GM18508 (cell line): ENCODE results near the gene ZBTB7B.

Experiments
- ATAC-seq: cut with Tn5 transposase; IDR thresholded peaks from one replicate; pipeline ENCODE4 v1.9.1; 2021; ENCODE audit warnings: moderate number of reproducible peaks; ENCODE audit not compliant: insufficient read depth, unreplicated experiment

Gene ZBTB7B

DNA sequence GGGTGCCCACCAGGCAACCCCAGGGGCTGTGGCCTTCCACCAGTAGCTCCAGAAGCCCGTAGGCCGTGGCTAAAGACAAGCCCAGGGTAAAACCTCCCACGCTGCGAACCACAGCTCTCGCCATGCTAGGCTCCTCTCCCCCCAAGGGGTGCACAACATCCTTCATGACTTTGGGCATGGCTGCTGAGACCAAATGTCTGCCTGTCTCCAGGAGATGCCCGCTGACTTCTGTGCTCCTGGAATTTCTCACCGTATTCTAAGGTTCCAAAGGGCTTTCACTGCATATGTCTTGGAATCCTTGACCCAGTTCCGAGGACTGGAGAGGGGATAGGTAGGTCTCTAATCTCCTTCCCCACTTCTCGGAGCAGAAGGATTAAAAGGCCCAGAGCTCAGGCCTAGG, 30.9 kb downstream of the ZBTB7B start, which contains the start of the genes DCST1 and DCST2:
TSS of gene DCST1 (plus strand) at position 301 of the 400 bp plus-strand sequence. CDS start 213 bp downstream, outside the sequence.
TSS of gene DCST2 (minus strand) at position 258 of the 400 bp plus-strand sequence. CDS start at position 178, 80 bp downstream.
- no peak for ATAC-seq

DNA sequence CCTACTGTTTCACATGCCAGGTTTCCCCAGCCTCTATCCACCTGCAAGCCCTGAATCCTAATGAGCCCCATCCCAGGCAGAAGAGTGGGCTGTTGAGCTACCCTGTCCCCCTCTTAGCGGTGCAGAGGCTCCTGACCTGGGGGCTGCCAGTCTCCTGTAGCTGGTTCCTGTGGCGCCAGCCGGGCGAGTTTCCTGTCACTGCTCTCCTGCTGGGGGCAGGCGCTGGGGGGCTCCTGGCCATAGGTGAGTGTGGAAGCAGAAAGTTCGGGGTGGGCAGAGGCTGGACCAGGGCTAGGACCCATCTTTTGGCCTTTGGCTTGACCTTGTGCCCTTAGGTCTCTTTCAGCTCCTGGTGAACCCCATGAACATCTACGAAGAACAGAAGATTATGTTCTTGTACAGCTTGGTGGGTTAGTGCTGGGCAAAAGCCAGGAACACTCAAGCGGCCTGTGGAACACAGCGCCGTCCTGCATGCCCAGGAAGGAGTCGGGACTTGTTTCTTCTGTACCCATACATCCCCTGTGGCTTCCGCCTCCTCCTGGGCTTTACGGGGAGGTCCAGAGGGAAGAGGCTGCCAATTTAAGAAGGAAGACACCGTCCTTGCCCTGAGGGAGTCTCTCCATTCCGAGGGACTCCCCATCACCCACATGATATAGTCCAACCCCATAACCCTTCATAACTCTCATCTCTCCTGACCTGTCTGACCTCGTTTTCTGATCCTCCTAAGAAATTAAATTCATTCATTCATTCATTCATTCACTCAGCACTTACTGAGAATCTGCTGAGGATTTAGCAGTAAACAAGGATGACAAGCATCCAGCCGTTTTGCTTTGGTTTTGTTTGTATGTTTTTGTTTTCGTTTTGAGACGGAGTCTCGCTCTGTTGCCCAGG, 32.0 kb downstream of the ZBTB7B start:
- no peak for ATAC-seq

DNA sequence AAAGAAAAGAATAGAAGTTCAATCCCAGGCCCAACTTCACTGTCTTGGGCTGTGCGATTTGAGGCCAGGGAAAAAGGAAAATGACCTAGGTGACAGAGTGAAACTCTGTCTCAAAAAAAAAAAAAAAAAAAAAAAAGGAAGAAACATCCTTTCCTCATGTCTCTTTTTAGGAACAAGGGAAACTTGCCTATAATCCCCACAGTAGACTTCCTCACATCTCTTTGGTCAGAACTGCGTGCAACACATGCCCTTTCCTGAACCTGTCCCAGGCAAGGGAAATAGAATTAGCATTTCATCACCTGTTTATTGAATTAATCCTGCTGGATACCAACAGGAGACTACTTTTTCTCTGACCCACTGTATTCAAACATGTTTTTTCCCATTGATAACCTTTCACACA, 33.3 kb downstream of the ZBTB7B start:
- no peak for ATAC-seq

DNA sequence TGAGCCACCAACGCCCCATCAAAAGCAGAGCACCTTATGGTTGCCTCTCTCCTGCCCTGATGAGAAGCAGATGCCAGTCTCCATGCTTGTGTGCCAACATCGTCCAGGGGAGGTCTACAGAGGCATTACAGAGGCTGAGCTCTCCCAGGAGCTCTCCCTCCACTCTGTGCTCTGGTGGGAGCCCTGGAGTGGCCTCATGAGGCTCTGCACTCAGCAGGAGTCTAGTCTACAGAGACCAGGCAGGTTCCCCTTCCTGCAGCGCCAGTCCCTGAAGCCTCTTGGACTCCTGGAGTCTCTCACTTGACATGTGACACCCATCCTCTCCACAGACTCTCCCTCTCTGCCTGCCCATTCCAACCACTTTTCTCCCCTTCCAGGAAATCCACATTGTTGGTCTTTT, 34.4 kb downstream of the ZBTB7B start:
- no peak for ATAC-seq

DNA sequence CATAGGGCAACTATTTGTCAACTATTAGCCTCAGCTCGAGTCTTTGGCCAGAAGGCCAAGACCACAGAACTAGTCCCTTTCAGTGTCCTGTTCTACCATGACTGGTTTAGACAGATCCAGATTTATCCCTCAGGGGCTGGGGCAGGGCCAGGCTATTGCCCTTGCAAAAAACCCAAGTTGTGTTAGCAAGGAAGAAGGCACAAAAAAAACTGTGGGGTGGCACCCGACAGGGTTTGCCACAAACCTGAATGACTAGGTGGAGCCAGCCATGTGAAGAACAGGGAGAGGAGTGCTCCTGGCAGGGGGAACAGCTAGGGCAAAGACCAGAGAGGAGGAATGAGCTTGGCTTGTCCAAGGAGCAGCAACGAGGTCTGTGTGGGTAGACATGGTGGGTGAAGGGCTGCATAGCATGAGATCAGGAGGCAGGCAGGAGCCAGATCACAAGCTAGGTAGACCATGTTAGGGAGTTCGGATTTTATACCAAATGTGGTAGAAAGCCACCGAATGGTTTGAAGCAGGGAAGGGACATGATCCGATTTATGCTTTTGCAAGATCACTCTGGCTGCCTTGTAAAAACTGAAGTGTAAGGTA, 35.3 kb downstream of the ZBTB7B start:
- no peak for ATAC-seq

DNA sequence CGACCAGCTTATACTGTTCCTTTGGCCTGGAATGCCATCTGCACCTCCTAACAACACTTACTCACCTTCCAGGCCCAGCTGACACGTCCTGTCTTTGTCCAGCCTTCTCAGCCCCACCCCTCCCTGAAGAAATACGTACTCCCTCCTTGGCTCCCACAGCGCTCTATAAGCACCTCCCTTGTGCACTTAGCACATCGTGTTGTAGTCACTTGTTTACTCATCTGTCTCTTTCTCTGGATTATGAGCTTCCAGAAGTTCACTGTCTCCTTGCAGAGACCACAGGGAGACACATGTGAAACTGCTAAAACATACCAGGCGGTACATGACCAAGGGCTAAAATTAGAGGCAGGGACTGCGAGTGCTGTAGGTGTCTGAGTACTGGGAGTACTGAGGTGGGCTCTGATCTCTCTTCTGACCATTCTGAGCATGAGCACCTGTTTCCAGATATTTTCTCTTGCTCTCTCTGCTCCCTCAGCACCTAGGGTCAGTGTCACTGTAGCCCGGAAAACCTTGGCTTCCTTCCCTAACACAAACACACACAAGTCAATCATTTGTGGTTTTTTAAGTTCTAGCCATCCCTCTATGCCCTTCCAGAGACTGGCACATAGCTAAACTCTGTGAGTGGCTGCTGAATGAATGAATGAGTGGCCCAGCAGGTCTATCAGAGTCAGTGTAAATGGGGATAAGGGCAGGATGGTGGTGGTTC, 36.2 kb downstream of the ZBTB7B start:
- no peak for ATAC-seq

DNA sequence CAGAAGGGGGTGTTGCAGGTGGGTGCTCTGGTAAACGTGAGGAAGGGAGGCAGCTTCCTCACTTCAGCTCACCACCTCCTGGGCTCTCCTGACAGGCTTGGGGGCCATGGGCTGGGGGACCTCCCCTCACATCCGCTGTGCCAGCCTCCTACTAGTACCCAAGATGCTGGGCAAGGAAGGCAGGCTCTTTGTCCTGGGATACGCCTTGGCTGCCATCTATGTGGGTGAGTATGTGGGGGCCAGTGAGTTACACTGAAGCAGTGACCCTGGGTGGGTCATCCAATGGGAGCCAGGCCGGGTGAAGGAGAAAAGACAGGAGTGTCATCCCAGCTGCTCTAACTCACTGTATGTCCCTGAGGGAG, 36.7 kb downstream of the ZBTB7B start:
- no peak for ATAC-seq

DNA sequence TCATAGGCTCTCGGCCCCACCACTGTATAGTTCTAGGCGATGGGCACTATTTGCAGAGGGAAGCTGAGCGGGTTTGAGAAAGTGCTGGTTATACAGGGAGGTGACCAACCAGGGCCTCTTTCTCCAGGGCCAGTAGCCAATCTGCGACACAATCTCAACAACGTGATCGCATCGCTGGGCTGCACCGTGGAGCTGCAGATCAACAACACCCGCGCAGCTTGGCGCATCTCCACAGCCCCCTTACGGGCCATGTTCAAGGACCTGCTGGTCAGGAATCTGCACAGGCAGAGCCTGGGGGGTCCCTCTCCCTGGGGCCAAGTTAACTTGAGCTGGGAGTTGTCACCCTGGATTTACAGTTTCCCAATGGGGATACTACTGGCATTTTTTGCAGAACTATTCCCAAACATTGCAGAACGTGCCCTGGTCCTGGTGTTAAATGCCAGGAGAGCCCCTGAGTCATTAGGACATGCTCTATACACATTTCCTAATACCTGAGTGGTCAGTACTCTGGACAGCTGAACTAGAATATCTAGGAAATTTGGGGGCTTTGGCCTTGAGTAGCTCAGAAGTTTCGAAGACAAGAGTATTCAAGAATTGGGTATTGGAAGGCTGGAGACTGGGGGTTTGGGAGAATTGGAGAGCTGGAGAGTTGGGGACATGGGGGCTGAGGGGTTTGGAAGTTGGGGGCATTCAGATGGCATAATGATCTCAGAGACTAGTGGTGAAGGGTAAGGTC, 37.9 kb downstream of the ZBTB7B start:
- ATAC-seq, result no peak

DNA sequence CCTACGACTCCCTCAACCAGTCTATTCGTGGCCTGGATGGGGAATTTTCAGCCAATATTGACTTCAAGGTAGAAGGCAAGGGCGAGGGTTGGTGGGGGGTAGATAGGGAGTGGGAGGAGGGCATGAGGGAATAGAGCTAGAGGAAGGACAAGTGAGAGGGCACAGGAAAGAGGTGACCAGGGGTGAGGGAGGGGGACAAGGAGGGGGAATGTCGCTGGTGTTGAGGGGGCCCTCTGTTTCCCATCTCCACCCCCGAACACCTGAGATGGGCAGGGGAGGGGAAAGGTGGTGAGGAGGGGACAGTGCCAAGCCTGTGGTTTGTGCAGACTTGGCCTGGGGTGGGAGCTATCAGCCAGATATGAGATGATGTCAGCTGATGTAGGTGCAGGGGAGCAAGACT, 40.2 kb downstream of the ZBTB7B start:
- no peak for ATAC-seq

DNA sequence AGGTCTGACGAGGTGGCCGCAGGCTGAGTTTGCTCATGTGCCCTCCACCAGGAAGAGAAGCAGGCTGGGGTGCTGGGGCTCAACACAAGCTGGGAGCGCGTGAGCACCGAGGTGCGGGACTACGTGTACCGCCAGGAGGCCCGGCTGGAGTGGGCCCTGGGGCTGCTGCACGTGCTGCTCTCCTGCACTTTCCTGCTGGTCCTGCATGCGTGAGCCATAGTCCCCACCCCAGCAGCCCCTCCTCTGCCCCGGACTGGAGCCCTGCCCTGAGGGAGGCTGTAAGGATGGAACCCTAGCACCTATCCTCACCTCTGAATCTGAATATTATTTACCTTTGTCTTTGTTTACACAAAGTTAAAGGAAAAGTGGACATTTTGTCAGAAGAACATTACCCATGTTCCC, 40.7 kb downstream of the ZBTB7B start:
- ATAC-seq, result no peak

DNA sequence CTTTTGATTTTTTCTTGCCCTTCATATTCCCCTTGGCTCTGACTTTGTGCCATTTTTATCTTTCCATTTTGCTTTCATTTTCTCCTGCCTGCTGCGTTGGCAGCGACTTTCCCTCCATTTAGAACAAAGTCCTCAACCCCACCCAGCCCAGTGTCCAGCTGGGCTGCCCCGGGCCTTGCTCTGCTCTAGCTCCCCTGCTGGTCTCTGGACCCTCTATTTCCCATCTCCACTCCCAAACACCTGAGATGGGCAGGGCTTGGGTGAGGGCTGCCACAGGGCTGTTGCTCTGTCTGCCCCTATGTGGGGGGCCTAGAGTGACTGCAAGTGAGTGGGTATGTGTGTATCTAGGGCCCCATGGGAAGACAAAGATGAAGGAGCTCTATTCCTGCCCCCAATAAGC, 41.2 kb downstream of the ZBTB7B start:
- no peak for ATAC-seq

DNA sequence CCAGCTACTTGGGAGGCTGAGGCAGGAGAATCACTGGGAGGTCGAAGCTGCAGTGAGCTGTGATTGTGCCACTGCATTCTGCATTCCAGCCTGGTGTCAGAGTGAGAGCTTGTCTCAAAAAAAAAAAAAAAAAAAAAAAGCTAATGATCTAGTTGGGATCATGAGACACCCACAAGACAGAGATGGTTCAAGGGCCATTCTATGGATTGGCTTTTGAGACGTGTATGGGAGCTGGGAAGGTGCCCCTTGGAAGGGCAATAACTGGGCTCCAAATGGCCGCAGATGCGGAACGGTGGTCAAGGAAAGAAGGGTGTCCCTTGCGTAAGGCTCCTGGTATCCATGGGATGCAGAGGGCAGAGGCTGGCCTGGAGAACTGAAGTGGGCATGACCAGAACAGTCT, 41.8 kb downstream of the ZBTB7B start:
- ATAC-seq, result no peak

DNA sequence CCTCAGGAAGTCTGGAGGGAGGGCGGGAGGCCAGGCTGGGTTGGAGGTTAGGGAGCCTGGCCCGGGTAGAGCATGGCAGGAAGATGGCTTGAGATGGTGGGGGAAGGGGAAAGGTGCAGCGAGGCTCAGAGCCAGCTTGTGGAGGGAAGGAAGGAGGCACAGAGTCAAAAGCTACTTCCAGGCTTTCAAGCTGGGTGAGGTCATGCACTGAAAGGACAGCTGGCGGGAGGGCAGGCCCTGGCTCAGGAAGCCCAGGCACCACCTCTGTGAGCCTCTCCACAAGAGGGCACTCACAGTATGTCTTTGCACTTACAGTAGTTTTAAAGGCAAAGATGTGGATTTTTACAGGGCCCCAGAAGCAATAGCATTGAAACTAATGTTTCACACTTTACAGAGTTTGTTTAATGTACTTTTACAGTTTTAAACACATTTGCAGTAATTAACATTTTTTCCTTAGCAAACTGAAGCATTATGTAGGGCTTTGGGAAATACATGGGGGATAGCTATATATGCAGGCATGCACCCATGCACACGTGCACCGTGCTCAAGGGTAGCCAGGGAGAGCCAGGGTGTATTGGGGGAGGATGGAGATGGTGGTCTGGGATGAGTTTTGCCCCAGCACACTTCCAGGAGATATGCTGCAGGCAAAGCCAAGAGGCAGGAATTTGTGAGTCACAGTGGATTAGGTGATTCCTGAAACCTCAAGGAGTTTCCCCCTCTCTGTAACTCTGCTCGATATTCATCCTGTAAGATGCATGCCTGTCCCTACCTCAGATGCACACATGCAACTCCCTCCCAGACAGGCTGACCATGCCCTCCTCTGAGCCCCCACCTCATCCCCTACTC, 42.4 kb downstream of the ZBTB7B start:
- ATAC-seq, result no peak

DNA sequence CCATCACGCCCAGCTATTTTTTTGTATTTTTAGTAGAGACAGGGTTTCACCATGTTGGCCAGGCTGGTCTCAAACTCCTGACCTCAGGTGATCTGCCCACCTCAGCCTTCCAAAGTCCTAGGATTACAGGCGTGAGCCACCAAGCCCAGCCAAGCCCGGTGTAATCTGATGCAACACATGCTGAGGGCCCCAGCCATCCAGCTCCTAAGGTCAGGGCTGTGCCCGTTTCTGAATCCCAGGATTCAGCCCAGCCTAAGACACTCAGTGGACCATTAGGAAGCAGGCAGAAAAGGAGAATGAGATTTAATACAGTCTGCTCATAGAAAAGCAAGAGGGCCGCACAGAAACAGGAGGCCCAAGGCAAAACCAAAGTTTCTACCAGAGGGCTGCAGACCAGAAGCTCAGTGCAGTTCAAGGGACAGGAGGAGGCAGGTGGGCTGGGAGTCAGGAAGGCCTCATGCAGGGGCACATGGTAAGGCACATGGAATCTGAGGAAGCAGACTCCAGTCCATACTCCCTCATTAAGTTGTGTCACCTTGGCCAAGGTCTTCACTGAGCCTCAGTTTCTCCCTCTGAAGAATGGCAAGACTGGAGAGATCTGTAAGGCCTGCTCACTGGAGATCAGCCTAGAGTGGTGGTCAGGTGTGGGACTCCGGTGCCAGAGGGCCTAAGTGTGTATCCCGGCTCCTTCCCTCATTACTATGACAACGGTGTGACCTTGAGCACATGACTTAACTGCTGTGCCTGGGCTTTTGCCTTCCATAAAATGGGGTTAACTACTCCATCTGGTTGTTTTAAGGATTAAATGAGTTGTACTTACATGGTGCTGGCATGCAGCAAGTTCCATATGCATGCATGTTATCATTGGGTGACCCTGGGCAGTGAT, 46.1 kb downstream of the ZBTB7B start:
- no peak for ATAC-seq

DNA sequence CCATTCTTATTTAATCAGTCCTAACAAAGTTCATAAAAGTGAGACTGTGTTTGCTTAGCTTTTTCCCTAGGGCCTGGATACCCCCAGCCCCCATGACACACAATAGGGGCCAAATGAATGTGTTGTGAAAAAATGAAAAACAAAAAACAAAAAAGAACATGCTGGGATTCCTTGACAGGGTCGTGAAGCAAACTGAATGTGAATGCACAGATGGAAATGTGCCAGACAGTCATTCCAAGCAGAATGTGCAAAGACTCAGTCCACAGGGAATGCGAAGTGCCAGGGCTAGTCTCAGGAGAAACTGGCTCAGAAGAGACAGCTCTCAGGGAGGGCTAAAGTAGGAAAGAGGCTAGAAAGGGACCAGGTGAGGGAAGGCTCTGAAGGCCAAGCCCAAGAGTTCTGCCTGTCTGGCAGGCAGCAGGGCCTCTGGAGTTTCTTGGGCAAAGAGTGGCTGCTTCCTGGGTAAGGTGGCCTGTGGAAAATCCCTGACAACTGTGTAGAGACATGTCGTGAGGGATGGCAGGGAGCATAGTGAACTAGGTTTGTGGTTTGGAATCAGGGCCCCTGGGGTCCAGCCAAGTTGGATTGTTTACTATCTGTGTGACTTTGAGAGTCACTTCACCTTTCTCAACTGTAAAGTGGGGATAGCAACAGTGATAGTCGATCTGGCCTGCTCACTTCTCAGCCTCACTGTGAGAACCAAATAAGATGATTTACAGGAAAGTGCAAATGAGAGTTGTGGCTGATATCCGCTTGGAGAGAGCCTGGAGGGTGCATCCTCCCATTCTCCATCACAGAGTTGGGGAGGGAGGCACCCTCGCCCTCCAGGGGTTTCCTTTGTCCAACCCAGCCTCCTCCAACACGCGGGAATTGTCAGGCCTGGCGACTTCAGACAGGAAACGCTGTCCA, 47.3 kb downstream of the ZBTB7B start:
- no peak for ATAC-seq

DNA sequence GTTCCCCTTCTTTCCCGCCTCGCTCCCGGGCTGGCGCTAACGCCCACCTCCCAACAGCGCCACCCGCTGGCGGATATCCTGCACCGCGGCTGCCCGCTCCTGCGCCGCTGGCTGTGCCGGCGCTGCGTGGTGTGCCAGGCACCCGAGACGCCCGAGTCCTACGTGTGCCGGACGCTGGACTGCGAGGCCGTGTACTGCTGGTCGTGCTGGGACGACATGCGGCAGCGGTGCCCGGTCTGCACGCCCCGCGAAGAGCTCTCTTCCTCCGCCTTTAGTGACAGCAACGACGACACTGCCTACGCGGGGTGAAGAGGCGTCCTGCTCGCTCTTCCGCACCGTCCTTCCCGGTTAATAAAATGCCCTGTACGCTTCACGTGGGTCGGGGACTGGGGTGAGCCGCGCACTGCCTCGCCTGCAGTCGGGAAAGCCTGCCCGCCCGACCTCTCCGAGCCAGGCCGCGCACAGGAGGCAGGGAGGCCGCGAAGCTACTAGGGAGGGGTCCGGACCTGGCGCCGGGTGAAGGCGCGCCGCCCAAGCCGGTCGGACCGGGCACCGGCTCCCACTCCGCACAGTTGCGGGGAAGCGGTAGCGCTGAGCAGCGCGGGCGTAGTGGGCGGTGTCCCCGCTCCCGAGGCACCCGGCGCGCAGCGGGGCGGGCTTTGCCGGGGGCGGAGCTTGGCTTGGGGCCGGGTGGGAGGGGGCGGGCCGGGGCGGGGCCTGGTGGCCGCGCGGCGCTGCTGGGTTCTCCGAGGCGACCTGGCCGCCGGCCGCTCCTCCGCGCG, 48.1 kb downstream of the ZBTB7B start, which contains the start of gene ADAM15:
TSS of gene ADAM15 (plus strand) at position 757 of the 782 bp plus-strand sequence. CDS start 71 bp downstream, outside the sequence.
- no peak for ATAC-seq

DNA sequence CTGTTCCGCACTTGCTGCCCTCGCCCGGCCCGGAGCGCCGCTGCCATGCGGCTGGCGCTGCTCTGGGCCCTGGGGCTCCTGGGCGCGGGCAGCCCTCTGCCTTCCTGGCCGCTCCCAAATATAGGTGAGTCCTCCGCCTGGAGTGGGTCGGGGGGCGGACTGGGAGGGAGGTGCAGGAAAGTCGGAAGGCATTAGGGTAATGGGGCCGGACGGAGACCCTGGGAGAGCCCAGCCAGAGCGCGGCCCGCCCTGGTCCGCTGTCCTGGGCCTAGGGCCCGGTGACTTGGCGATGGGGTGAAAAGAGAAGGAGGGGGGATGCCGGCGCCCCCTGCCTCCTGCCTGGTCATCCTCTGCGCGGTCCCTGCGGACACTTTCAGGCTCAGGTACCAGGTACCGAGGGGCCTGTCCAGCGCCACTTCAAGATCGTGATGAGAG, 48.8 kb downstream of the ZBTB7B start:
- ATAC-seq, result no peak
